Progenitor cell of endocrine pancreas (in vitro differentiated cells): ENCODE measurements around the gene IFT20. TPM values are rescaled to one million over a fixed set of nuclear protein-coding genes. Genes with fewer than 3 reads are reported as not detected.

Source experiments
- DNase-seq: peaks from one replicate; pipeline ENCODE4 v3.0.0; 2021; ENCODE audit warnings: low spot score; ENCODE audit not compliant: unreplicated experiment
- H3K27ac Mint-ChIP-seq: 2 replicates; pipeline ENCODE4 v1.8.0; 2021; ENCODE audit warnings: mild to moderate bottlenecking, moderate library complexity, mixed read lengths
- H3K27me3 Mint-ChIP-seq: 2 replicates; pipeline ENCODE4 v1.8.0; 2021; ENCODE audit warnings: mixed read lengths
- H3K36me3 Mint-ChIP-seq: 2 replicates; pipeline ENCODE4 v1.8.0; 2022; ENCODE audit warnings: mixed read lengths; ENCODE audit not compliant: insufficient read depth
- H3K4me1 Mint-ChIP-seq: 2 replicates; pipeline ENCODE4 v1.8.0; 2021; ENCODE audit warnings: low read depth, mixed read lengths
- H3K4me3 Mint-ChIP-seq: 2 replicates; pipeline ENCODE4 v1.8.0; 2021; ENCODE audit warnings: low read depth, mild to moderate bottlenecking, moderate library complexity, mixed read lengths
- H3K9me3 Mint-ChIP-seq: 2 replicates; pipeline ENCODE4 v1.8.0; 2021; ENCODE audit warnings: low read depth, mixed read lengths
- total RNA-seq: library from RNA; stranded (reverse); gene quantifications from 2 replicates; pipeline ENCODE4 v1.2.1, GENCODE V29; 2021
- TF ChIP-seq, protein P1 (sequence below): fragments of 200-600 bp; sonication (generic); IDR thresholded peaks from one replicate; pipeline ENCODE4 v1.5.0; 2021; ENCODE audit warnings: antibody characterized with exemption, mild to moderate bottlenecking; ENCODE audit not compliant: unreplicated experiment

IFT20 gene
- total RNA-seq, 1 donor from 2014 or later = 35.4 TPM

DNA sequence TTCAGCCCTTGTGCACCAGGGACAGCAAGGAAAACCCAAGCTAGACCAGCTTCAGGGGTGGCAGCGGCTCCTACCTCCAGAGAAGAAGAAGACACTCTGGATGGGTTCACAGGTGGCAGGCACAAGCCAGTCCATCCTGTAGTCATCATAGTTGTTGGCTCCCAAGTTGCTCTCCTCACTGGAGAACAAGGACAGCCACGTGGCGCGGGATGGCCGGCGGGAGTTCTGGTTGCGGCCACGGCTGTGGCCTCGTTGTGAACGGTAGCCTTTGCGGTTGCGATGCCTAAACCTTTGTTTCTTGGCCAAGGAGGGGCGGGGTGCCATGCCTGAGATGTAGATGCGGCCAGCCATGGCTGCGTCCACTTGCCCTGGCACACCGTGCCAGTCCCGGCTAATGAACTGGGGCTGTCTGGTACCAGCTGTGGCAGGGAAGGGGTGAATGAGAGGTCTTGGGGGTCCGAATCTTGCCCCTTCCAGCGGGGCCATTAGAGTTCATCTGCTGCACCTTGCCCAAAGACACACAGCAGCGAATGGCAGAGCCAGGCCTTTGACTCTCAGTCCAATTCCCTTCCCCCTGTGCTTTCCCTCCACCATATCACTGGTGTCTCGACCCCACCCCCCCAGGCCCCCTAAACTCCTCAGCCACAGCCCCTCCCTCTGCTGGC, 32.5 kb upstream of the IFT20 start:
- Mint-ChIP-seq H3K27ac (peak overlapping the region; percentile 92), H3K27me3 (peaks cover 4% of the 10 kb centered on the region), H3K9me3 (no peaks in the 10 kb centered on the region), H3K4me3 (peak overlapping the region; percentile 50), H3K4me1 (peaks cover 31% of the 10 kb centered on the region), H3K36me3 (no peaks in the 10 kb centered on the region)
- TF ChIP-seq, protein P1, sequence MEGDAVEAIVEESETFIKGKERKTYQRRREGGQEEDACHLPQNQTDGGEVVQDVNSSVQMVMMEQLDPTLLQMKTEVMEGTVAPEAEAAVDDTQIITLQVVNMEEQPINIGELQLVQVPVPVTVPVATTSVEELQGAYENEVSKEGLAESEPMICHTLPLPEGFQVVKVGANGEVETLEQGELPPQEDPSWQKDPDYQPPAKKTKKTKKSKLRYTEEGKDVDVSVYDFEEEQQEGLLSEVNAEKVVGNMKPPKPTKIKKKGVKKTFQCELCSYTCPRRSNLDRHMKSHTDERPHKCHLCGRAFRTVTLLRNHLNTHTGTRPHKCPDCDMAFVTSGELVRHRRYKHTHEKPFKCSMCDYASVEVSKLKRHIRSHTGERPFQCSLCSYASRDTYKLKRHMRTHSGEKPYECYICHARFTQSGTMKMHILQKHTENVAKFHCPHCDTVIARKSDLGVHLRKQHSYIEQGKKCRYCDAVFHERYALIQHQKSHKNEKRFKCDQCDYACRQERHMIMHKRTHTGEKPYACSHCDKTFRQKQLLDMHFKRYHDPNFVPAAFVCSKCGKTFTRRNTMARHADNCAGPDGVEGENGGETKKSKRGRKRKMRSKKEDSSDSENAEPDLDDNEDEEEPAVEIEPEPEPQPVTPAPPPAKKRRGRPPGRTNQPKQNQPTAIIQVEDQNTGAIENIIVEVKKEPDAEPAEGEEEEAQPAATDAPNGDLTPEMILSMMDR = no peak
- no peak for DNase-seq

DNA sequence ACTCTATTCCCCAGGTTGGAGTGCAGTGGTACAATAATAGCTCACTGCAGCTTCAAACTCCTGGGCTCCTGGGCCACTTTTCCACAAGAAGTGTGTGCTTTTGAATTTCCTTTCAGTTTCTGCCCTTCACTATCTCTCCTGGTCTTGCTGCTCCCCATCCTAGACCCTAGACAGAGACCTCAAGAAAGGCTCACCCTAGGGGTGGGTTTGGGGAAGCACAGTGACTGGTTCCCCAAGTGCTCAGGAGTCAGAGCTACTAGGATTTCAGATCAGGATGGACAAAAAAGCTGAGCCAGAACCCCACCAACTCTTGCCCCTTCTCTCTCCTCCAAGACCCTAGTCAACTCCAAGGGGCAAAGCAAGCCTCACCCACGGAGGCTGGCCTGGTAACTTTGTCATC, 31.3 kb upstream of the IFT20 start:
- Mint-ChIP-seq H3K4me3 (no peak overlapping the region), H3K27ac (peak overlapping the region; percentile 41), H3K4me1 (peaks cover 31% of the 10 kb centered on the region), H3K27me3 (no peaks in the 10 kb centered on the region), H3K9me3 (no peaks in the 10 kb centered on the region), H3K36me3 (no peaks in the 10 kb centered on the region)
- TF ChIP-seq, protein P1 = no peak
- DNase-seq = no peak

DNA sequence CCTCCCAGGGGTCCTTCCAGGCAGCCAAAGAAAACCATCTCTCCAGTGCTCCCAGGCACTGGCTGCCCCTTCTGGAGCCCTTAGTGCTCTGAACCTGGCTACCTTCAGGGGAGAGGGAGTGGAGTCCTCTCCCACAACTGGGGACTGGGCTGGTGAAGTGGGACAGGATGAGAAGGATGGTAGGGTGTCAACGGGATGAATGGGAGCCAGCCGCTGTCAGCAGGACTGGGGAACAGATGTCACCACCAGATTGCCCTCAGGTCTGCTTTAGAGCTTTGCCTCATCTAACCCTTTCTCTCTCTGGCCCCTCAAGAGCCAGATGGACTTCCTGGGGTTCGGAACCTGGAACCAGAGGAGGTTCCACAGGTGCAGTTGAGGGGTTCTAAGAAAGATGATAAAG, 30.2 kb upstream of the IFT20 start:
- Mint-ChIP-seq H3K27me3 (no peaks in the 10 kb centered on the region), H3K27ac (no peak overlapping the region), H3K36me3 (peaks cover 5% of the 10 kb centered on the region), H3K4me1 (peaks cover 28% of the 10 kb centered on the region), H3K4me3 (no peak overlapping the region), H3K9me3 (no peaks in the 10 kb centered on the region)
- no peak for DNase-seq
- TF ChIP-seq, protein P1 = no peak

DNA sequence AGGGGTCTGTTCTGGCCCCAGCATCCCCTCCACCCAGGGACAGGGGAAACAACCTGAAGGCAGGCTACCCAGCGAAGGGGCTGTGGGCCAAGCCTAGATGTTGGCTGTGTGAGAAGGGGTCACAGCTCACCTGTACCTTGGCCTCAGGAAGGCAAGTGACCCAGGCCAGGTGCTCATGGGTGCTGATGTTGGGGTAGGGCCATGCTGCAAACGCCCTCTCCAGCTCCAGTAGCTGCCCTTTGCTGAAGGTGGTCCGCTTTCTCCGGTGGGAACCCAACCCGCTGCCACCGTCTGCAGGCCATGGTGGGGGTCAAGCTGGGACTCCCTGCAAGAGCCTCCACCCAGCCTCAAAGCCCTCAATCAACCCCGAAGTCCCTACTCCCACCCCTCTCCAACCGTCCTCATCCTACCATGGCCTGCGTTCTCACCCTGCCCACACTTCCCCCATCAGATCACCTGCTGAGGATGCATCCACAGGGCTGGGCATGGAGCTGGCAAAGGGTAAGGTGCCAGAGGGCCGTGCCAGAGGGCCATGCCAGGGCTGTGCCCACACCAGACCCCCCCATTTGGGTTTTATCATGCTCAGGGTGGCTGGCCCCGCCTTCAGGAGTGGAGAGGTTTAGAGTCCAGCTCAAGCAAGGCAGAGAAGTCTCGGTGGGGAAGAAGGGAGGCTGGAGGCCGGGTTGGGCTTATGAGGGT, 29.5 kb upstream of the IFT20 start, which contains the start of gene SEBOX:
Gene SEBOX (minus strand): TSS at position 535 of the 699 bp plus-strand sequence. CDS start 48 bp downstream, at position 487.
- Mint-ChIP-seq H3K27ac (no peak within 1 kb of the TSS), H3K9me3 (no peaks in the 10 kb centered on the region), H3K4me3 (no peak within 1 kb of the TSS), H3K36me3 (peaks cover 8% of the 10 kb centered on the region), H3K4me1 (peaks cover 21% of the 10 kb centered on the region), H3K27me3 (no peaks in the 10 kb centered on the region)
- TF ChIP-seq, protein P1 = no peak
- no peak for DNase-seq

DNA sequence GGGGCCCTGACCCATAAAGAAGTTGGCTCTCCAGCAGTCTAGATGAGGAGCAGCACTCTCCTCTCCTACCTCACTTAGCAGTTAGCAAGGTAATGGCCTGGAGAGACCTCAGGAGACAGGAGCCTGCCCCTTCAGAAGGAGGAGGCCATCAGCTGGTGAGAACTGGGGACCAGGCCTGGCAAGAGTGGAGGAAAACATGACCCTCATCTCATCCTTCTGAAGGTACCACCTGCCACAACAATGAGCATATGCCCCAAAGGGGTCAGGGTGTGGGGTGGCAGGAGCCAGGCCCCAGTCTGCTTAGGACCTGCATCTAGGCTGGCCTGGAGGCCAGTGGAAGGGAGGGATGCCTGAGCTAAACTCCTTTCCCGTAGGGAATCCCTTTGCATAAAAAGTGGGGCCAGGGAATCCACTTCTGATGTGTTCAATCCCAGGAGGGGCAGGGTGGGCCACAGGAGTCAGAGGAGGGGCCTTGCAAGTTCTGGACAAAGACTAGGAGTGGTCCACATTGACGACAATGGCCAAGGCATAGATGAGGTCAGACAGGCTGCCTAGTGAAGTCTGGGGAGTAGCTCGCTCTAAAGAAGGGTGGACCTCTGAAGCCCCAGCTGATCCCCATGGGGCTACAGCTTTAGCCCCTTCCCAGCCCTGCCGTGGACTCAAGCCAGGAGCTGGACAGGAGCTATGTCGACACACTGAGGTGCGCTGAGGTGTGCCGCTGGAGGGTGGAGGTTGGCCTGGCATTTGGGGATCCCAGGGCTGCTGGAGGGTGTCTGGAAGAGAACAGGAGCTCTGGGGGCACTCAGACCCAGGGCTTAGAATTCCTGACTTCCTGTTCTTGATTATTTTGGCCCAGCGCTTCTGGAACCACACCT, 28.7 kb upstream of the IFT20 start:
- Mint-ChIP-seq H3K4me1 (peaks cover 14% of the 10 kb centered on the region), H3K27ac (no peak overlapping the region), H3K4me3 (no peak overlapping the region), H3K36me3 (peaks cover 10% of the 10 kb centered on the region), H3K9me3 (no peaks in the 10 kb centered on the region), H3K27me3 (no peaks in the 10 kb centered on the region)
- DNase-seq = no peak
- TF ChIP-seq, protein P1 = no peak
